GM12878 (cell line): Measurements from ENCODE around the gene ABI2. TPM values are rescaled to one million over a fixed set of nuclear protein-coding genes. Genes with fewer than 3 reads are reported as not detected.

Experiments used
- ATAC-seq: fragments of 200-7000 bp; cut with Tn5 transposase; 3 replicates; pipeline ENCODE4 v1.9.1; 2020; ENCODE audit warnings: mild to moderate bottlenecking, moderate library complexity
- BruUV-seq: library from RNA; stranded (reverse); fragments of 400-500 nt; replicated peaks from 2 replicates; lab custom pipeline; 2021; lab: Mats Ljungman, UMichigan
- CTCF ChIA-PET: fragments of 300-600 bp; sonication (Branson Sonifier 250); formaldehyde crosslinking; extraction: SDS; loops from one replicate; lab custom pipeline; 2021; ENCODE audit warnings: inconsistent platforms; lab: Yijun Ruan, JAX
- POLR2A ChIA-PET: fragments of 350-600 bp; formaldehyde crosslinking; extraction: SDS; loops from one replicate; lab custom pipeline; 2021; ENCODE audit warnings: inconsistent platforms; lab: Charles Lee
- RAD21 ChIA-PET: fragments of 300-600 bp; sonication (Branson Sonifier 250); formaldehyde crosslinking; loops from one replicate; lab custom pipeline; 2023; ENCODE audit warnings: antibody characterized with exemption; ENCODE audit not compliant: unreplicated experiment; lab: Charles Lee
- SMC1A ChIA-PET: fragments of 300-600 bp; sonication (Branson Sonifier 250); formaldehyde crosslinking; loops from one replicate; lab custom pipeline; 2023; ENCODE audit not compliant: unreplicated experiment, uncharacterized antibody; lab: Charles Lee
- DNase-seq: peaks from one replicate; pipeline ENCODE4 v3.0.0-alpha.2; 2011; ENCODE audit warnings: low read depth, low spot score
- FAIRE-seq: peaks from 3 replicates; lab custom pipeline; 2011; peaks lifted over from hg19 to GRCh38; lab: Jason Lieb, UNC
- H2AFZ ChIP-seq: 2 replicates; pipeline ENCODE4 v1.6.0; 2011; ENCODE audit warnings: low read depth, low read length, control low read depth; ENCODE audit not compliant: control insufficient read depth
- H3K27ac ChIP-seq: 2 replicates; pipeline ENCODE4 v1.5.1; 2011; ENCODE audit warnings: control low read depth; ENCODE audit not compliant: control insufficient read depth, insufficient read depth
- H3K27me3 ChIP-seq, 2 experiments: replicated peaks in 1 of 2; 2 replicates each; pipeline versions ENCODE4 v1.6.0 to v1.6.1; 2011; ENCODE audit warnings: low read length in 1 of 2; ENCODE audit not compliant: control insufficient read depth in 2 of 2, insufficient read depth in 2 of 2
- H3K36me3 ChIP-seq, 2 experiments: 2 replicates each; pipeline ENCODE4 v1.5.1; 2011; ENCODE audit warnings: low read length in 1 of 2; ENCODE audit not compliant: control insufficient read depth in 2 of 2, insufficient read depth in 2 of 2
- H3K4me1 ChIP-seq: 2 replicates; pipeline ENCODE4 v1.6.1; 2011; ENCODE audit warnings: mild to moderate bottlenecking, low read length, moderate library complexity, mixed read lengths; ENCODE audit not compliant: control insufficient read depth, insufficient read depth
- H3K4me2 ChIP-seq: 2 replicates; pipeline ENCODE4 v1.6.0; 2011; ENCODE audit warnings: control low read depth; ENCODE audit not compliant: control insufficient read depth, insufficient read depth
- H3K4me3 ChIP-seq: fragments of 200-600 bp; sonication (generic); 2 replicates; pipeline ENCODE4 v1.5.1; 2016
- H3K79me2 ChIP-seq: 2 replicates; pipeline ENCODE4 v1.6.0; 2011; ENCODE audit warnings: low read length; ENCODE audit not compliant: control insufficient read depth, insufficient read depth
- H3K9ac ChIP-seq: 2 replicates; pipeline ENCODE4 v1.8.0; 2011; ENCODE audit warnings: low read length, control low read depth, mixed read lengths; ENCODE audit not compliant: control insufficient read depth, insufficient read depth
- H3K9me3 ChIP-seq: replicated peaks from 3 replicates; pipeline ENCODE4 v1.5.1; 2011; ENCODE audit warnings: mild to moderate bottlenecking, low read length; ENCODE audit not compliant: control insufficient read depth, insufficient read depth
- H4K20me1 ChIP-seq: 2 replicates; pipeline ENCODE4 v1.6.0; 2011; ENCODE audit not compliant: control insufficient read depth, insufficient read depth
- BCLAF1 ChIP-seq: fragments of 450-650 bp; IDR thresholded peaks from 2 replicates; pipeline ENCODE4 v1.6.1; 2017; ENCODE audit warnings: antibody characterized with exemption, mild to moderate bottlenecking, moderate library complexity
- CHD2 ChIP-seq: IDR thresholded peaks from 2 replicates; pipeline ENCODE4 v1.6.1; 2011; ENCODE audit warnings: low read depth, low read length, improper control_type of control experiment, borderline replicate concordance
- ESRRA ChIP-seq: IDR thresholded peaks from 2 replicates; pipeline ENCODE4 v1.6.1; 2012; ENCODE audit warnings: mild to moderate bottlenecking, low read length, improper control_type of control experiment
- KLF5 ChIP-seq: fragments of 450-650 bp; IDR thresholded peaks from 2 replicates; pipeline ENCODE4 v1.6.1; 2014; ENCODE audit warnings: mild to moderate bottlenecking; ENCODE audit not compliant: partially characterized antibody
- MLLT1 ChIP-seq: fragments of 450-650 bp; IDR thresholded peaks from 2 replicates; pipeline ENCODE4 v1.6.1; 2016; ENCODE audit warnings: mild to moderate bottlenecking
- NFYA ChIP-seq: IDR thresholded peaks from 2 replicates; pipeline ENCODE4 v1.6.1; 2011; ENCODE audit warnings: low read depth, mild to moderate bottlenecking, low read length, improper control_type of control experiment, borderline replicate concordance
- NKRF ChIP-seq: fragments of 450-650 bp; conservative IDR thresholded peaks from 2 replicates; pipeline ENCODE4 v1.6.1; 2017; ENCODE audit warnings: mild to moderate bottlenecking, moderate library complexity
- NRF1 ChIP-seq: conservative IDR thresholded peaks from 2 replicates; pipeline ENCODE4 v1.6.1; 2011; ENCODE audit warnings: mild to moderate bottlenecking, low read depth, low read length, improper control_type of control experiment
- SIN3A ChIP-seq: IDR thresholded peaks from 2 replicates; pipeline ENCODE4 v1.6.1; 2012; ENCODE audit warnings: low read depth, low read length, improper control_type of control experiment
- WRNIP1 ChIP-seq: IDR thresholded peaks from 2 replicates; pipeline ENCODE4 v1.6.1; 2011; ENCODE audit warnings: low read depth, low read length, improper control_type of control experiment, borderline replicate concordance
- ZNF384 ChIP-seq: IDR thresholded peaks from 2 replicates; pipeline ENCODE4 v1.6.1; 2012; ENCODE audit warnings: low read depth, mild to moderate bottlenecking, low read length, improper control_type of control experiment, borderline replicate concordance
- ZNF592 ChIP-seq: fragments of 450-650 bp; IDR thresholded peaks from 2 replicates; pipeline ENCODE4 v1.6.1; 2017; ENCODE audit warnings: mild to moderate bottlenecking, moderate library complexity
- WGBS: methylation state at CpG from one replicate; pipeline ENCODE4 v1.1.6; 2016; ENCODE audit warnings: low lambda C conversion rate; ENCODE audit not compliant: insufficient replicate concordance, insufficient coverage; ENCODE audit errors: missing lambda C conversion rate; 5-methylcytosine and 5-hydroxymethylcytosine counted together
- in situ Hi-C: fragments of 300-500 bp; cut with MboI; formaldehyde crosslinking; loops from 9 replicates; pipeline ENCODE4 v1.14.3; 2018; ENCODE audit warnings: mixed read lengths
- intact Hi-C: fragments of 100-400 bp; cut with micrococcal nuclease; formaldehyde crosslinking; loops from one replicate; pipeline ENCODE4 v1.14.2; 2022; ENCODE audit not compliant: unreplicated experiment
- polyA plus RNA-seq, 11 experiments: library from polyadenylated mRNA; depleted of rRNA in 4 of 11; unstranded in 6 of 11; stranded (reverse) in 5 of 11; fragments of >200 nt; fragmentation: Nextera tagmentation in 4 of 11; fragmentation: Illumina TruSeq in 1 of 11; extraction: Ambion mirVana in 4 of 11; extraction: Trizol in 1 of 11; gene quantifications; 1 replicate in 1 of 11; 2 replicates in 10 of 11; pipeline versions ENCODE4 v1.2.1 to v1.2.3, GENCODE V29; 2011 to 2016; ENCODE audit warnings: inconsistent platforms in 2 of 11, missing spikeins in 2 of 11, low read depth in 1 of 11
- total RNA-seq, 4 experiments: library from RNA; depleted of rRNA in 3 of 4; stranded (reverse); fragments of >200 nt in 3 of 4; fragmentation: Illumina TruSeq in 1 of 4; extraction: Trizol in 1 of 4; gene quantifications; 2 replicates each; pipeline versions ENCODE4 v1.2.1 to v1.2.3, GENCODE V29; 2013 to 2021

ABI2 gene
- total and polyA plus RNA-seq, 10 of the 15 experiments (the other 5 are each of a cell fraction or from before 2014, with no cell fraction given) = 8.9 to 44.5 (median 30.3) TPM

- TF ChIP-seq NFYA (no peak), SIN3A (no peak), ESRRA (no peak), NKRF (no peak), ZNF384 (no peak), CHD2 (no peak), BCLAF1 (no peak)
These were observed 112.5 kb downstream of the ABI2 start (continued) for GRCh38 chr2:203440671-203441070.

- no peak overlapping the region for H3K9ac ChIP-seq
- intact Hi-C loops = no loop called here
- no peaks in the 10 kb centered on the region for H4K20me1 ChIP-seq
- SMC1A ChIA-PET = interaction anchor here (1.7 kb wide), 1 partner anchor 8 kb away, joined by 3 read pairs; no protein-coding TSS in a partner anchor
- RAD21 ChIA-PET = no interaction called here
- no peak overlapping the region for H3K27ac ChIP-seq
- POLR2A ChIA-PET = no interaction called here
- BruUV-seq = no TSS peak
- DNase-seq (no peak), FAIRE-seq (no peak), ATAC-seq (no peak)
- CTCF ChIA-PET = interaction anchor here (0.5 kb wide), 1 partner anchor 120 kb away, joined by 3 read pairs; no protein-coding TSS in a partner anchor
- no peaks in the 10 kb centered on the region for H3K36me3 ChIP-seq
- in situ Hi-C loops = loop anchor here (10.0 kb wide), 1 partner anchor 867 kb away; no protein-coding TSS in a partner anchor
- no peaks in the 10 kb centered on the region for H3K4me1 ChIP-seq
- H2AFZ ChIP-seq = no peak overlapping the region
- H3K79me2 ChIP-seq = no peaks in the 10 kb centered on the region
- no peaks in the 10 kb centered on the region for H3K27me3 ChIP-seq
- no peaks in the 10 kb centered on the region for H3K9me3 ChIP-seq
- H3K4me2 ChIP-seq = no peak overlapping the region
- 99% methylated on average over 3 of the region's 3 CpGs for WGBS
- H3K4me3 ChIP-seq = no peak overlapping the region
- TF ChIP-seq ZNF592 (no peak), NRF1 (no peak), WRNIP1 (no peak), KLF5 (no peak), MLLT1 (no peak)
These were observed 113.3 kb downstream of the ABI2 start for GRCh38 chr2:203441463-203441862.
